ENCODE measurements around the gene TRIP11. TPM values are rescaled to one million over a fixed set of nuclear protein-coding genes. Genes with fewer than 3 reads are reported as not detected.
A peak's percentile ranks its signal among the peaks of the same experiment; 100 is the strongest.

The TRIP11 gene
- total and polyA plus RNA-seq, 10 donors = 3.0 to 75.7 (median 44.5) TPM

DNA sequence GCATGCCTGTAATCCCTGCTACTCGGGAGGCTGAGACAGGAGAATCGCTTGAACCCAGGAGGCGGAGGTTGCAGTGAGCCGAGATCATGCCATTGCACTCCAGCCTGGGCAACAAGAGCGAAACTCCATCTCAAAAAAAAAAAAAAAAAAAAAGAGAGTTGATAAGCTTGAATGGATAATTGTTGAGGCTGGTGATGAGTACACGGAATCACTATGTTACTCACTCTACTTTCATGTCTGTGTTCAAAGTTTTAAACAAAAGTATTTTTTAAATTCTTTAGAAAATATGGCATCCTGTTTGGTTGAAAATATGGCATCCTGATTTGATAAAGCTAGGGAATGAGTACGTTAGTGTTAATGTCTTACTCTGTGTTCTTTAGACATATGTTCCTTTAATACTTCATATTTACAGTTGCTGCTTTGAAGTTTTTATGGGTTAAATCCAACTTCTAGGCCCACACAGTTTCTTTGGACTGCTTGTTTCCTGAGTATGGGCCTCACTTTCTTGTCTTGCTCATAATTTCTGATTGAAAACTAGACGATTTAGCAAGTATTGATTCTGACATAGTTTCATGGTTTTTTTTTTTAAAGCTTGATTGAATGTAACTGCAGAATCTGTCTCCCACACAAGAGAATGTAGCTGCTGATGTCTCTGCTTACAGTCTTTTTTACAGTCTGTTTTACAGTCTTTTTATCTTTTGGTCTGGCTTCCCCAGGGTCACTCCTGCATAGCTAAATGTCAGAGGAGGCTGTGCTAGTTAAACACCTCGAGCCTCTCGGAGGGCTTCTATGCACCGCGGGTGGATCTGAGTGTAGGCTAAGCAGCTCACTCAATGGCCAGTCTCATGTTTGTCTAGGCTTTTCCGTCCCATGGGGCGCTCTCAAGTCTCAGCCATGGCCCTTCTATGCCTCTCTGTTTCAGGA, 78.3 kb downstream of the TRIP11 start:
- no peak for DNase-seq
- 76 to 87% (median 84%) methylated on average over 11 to 14 of the region's 14 CpGs for WGBS, 5 donors
- Histone ChIP-seq H3K4me3 (no peak overlapping the region), H3K9me3 (no peaks in the 10 kb centered on the region), H3K36me3 (no peaks in the 10 kb centered on the region), H3K4me1 (peaks cover 0 to 4% (median 0%) of the 10 kb centered on the region in 6 donors), H3K27me3 (replicated peaks in 1 of 7) (no peaks in the 10 kb centered on the region), H3K27ac (peak overlapping the region in 1 of 8 donors; percentile 22)
- TF ChIP-seq POLR2A (IDR thresholded peaks at IDR 0.05) (no peak), POLR2AphosphoS5 (IDR thresholded peaks at IDR 0.05) (no peak)
- TF ChIP-seq, protein P1, sequence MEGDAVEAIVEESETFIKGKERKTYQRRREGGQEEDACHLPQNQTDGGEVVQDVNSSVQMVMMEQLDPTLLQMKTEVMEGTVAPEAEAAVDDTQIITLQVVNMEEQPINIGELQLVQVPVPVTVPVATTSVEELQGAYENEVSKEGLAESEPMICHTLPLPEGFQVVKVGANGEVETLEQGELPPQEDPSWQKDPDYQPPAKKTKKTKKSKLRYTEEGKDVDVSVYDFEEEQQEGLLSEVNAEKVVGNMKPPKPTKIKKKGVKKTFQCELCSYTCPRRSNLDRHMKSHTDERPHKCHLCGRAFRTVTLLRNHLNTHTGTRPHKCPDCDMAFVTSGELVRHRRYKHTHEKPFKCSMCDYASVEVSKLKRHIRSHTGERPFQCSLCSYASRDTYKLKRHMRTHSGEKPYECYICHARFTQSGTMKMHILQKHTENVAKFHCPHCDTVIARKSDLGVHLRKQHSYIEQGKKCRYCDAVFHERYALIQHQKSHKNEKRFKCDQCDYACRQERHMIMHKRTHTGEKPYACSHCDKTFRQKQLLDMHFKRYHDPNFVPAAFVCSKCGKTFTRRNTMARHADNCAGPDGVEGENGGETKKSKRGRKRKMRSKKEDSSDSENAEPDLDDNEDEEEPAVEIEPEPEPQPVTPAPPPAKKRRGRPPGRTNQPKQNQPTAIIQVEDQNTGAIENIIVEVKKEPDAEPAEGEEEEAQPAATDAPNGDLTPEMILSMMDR (IDR thresholded peaks at IDR 0.05 in 8 of 11, conservative IDR thresholded peaks at IDR 0.05 in 3 of 11) = no peak
- intact Hi-C loops (cut with DNase I; ENCODE audit: low total_unique reads) = no loop called here

DNA sequence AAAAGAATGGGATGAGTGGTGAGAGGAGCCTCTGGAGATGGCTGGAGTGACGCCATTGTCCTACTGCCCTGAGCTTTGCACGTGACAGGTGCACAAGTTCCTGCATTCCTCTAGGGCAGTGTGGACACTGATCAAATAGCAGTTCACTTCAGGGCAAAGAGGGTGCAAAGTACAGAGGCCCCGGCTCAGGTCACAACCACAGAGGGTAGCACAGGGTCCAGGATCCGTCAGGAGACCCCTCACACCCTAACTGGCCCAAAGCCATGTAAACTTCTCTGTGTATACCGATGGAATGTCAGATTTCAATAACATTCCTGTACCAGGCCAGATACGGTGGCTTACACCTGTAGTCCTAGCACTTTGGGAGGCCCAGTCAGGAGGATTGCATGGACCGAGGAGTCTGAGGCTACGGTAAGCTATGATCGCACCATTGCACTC, 82.0 kb downstream of the TRIP11 start:
- no peaks in the 10 kb centered on the region for H3K9me3 ChIP-seq
- TF ChIP-seq, protein P1 (IDR thresholded peaks at IDR 0.05 in 8 of 11, conservative IDR thresholded peaks at IDR 0.05 in 3 of 11) = no peak
- no peak for TF ChIP-seq POLR2AphosphoS5 (IDR thresholded peaks at IDR 0.05)
- TF ChIP-seq POLR2A (IDR thresholded peaks at IDR 0.05) = no peak
- H3K4me3 ChIP-seq = no peak overlapping the region
- no peaks in the 10 kb centered on the region for H3K27me3 ChIP-seq (replicated peaks in 1 of 7)
- intact Hi-C loops (cut with DNase I; ENCODE audit: low total_unique reads) = no loop called here
- H3K36me3 ChIP-seq = no peaks in the 10 kb centered on the region
- no peak for DNase-seq
- WGBS, 5 donors = 82 to 94% (median 92%) methylated on average over 9 of the region's 9 CpGs
- H3K27ac ChIP-seq = no peak overlapping the region
- H3K4me1 ChIP-seq = no peaks in the 10 kb centered on the region

DNA sequence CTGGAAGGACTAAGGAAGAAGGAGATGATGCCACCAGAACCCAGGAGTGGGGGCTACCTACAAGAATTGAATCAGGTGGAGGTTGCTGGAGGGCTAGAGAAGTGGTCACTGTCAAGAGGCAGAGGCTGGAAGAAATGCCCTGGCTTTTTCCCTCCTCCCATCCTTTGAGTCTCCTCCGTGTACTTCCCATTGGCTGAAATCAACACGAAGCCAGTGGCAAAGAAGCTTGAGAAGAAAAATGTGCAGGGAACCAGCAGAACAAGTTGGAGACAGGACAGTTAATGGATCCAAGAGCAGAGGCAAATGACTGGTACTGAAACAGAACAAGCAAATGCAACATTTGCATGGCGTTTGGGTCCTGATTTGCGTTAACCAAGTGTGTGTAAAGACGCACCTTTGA, 83.2 kb downstream of the TRIP11 start:
- Histone ChIP-seq H3K27ac (no peak overlapping the region), H3K36me3 (no peaks in the 10 kb centered on the region), H3K4me3 (no peak overlapping the region), H3K4me1 (no peaks in the 10 kb centered on the region), H3K27me3 (replicated peaks in 1 of 7) (no peaks in the 10 kb centered on the region), H3K9me3 (no peaks in the 10 kb centered on the region)
- no peak for TF ChIP-seq POLR2A (IDR thresholded peaks at IDR 0.05)
- TF ChIP-seq, protein P1 (IDR thresholded peaks at IDR 0.05 in 8 of 11, conservative IDR thresholded peaks at IDR 0.05 in 3 of 11) = no peak
- TF ChIP-seq POLR2AphosphoS5 (IDR thresholded peaks at IDR 0.05) = no peak
- no peak for DNase-seq
- WGBS, 5 donors = 66 to 91% (median 88%) methylated on average over 5 of the region's 5 CpGs
- intact Hi-C loops (cut with DNase I; ENCODE audit: low total_unique reads) = no loop called here

DNA sequence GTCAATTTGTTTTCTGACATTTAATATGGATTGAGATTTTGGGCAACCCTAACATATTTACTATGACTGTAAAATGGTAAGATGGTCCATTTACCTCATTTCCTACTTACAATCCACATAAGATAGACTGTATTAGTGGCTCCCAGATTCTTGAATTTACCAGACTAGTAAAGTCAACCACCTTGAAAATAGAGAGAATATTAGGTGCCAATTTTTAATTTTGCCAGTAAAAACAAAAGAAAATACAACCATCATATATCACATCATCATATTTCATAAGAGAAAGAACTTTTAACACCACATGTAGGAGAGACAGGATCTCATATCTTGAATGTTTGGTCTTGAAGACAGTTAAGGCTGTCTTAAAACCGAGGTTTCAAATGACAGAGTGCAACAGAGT, 84.7 kb downstream of the TRIP11 start:
- H3K4me3 ChIP-seq = no peak overlapping the region
- H3K36me3 ChIP-seq = no peaks in the 10 kb centered on the region
- no peaks in the 10 kb centered on the region for H3K4me1 ChIP-seq
- H3K27ac ChIP-seq = no peak overlapping the region
- no peaks in the 10 kb centered on the region for H3K9me3 ChIP-seq
- DNase-seq = no peak
- TF ChIP-seq, protein P1 (IDR thresholded peaks at IDR 0.05 in 8 of 11, conservative IDR thresholded peaks at IDR 0.05 in 3 of 11) = no peak
- TF ChIP-seq POLR2A (IDR thresholded peaks at IDR 0.05) (no peak), POLR2AphosphoS5 (IDR thresholded peaks at IDR 0.05) (no peak)
- intact Hi-C loops (cut with DNase I; ENCODE audit: low total_unique reads) = no loop called here
- no peaks in the 10 kb centered on the region for H3K27me3 ChIP-seq (replicated peaks in 1 of 7)
- WGBS, 5 donors = 50 to 79% (median 51%) methylated on average over 1 of the region's 1 CpG

Measured in spleen (tissue), 11 donors.